Measurements from ENCODE around the gene HPGDS. TPM values are rescaled to one million over a fixed set of nuclear protein-coding genes. Genes with fewer than 3 reads are reported as not detected.

The HPGDS gene
- total and polyA plus RNA-seq, 2 experiments from 2014 or later = not detected

DNA sequence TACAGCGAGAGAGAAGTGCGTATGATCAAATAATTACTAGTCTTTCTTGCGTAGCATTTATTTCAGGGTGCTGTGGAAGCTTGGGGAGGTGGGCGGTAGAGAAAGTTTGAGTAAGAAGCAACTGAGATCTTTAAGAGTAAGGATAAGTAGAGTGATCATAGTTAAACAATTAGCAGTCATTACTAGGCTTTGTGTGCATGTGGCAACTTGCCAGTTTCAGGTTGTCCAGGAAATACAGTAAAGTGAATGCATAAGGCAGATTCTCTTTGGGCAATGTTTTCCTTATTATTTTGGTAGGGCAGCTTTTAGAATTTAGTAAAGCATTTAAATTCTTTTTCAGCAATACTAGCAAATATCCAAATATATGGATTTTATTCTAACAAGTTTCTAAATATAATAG is 57.0 kb downstream of the HPGDS start:
- H3F3A ChIP-seq (ENCODE audit: insufficient read depth) = no peaks in the 10 kb centered on the region
- no peaks in the 10 kb centered on the region for H3K9me3 ChIP-seq (ENCODE audit: low read depth)
- no peak overlapping the region for H3K4me2 ChIP-seq (ENCODE audit: unreplicated experiment)
- H3K9ac ChIP-seq = no peak overlapping the region
- H4K20me1 ChIP-seq (ENCODE audit: insufficient read depth) = no peaks in the 10 kb centered on the region
- DNase-seq = no peak
- 97 to 99% methylated on average over 4 of the region's 4 CpGs for WGBS, 2 experiments (ENCODE audit: low coverage in 1 of 2, low lambda C conversion rate in 2 of 2, missing lambda C conversion rate in 2 of 2)
- peaks cover 54% of the 10 kb centered on the region for H3K36me3 ChIP-seq (ENCODE audit: low read depth)
- no peaks in the 10 kb centered on the region for H3K4me1 ChIP-seq (ENCODE audit: insufficient read depth)
- H3K4me3 ChIP-seq = no peak overlapping the region
- no peak overlapping the region for H3K27ac ChIP-seq
- H3K9me2 ChIP-seq (ENCODE audit: insufficient read depth) = no peaks in the 10 kb centered on the region
- H3K27me3 ChIP-seq (replicated peaks; ENCODE audit: insufficient read depth) = no peaks in the 10 kb centered on the region
- H2AFZ ChIP-seq = no peak overlapping the region
- in situ Hi-C loops (cut with MboI) = no loop called here
- TF ChIP-seq EZH2 (IDR thresholded peaks at IDR 0.05; ENCODE audit: insufficient read depth, poor library complexity, severe bottlenecking) (no peak), EZH2phosphoT487 (IDR thresholded peaks at IDR 0.05; ENCODE audit: insufficient read depth, low read depth) (no peak)
- no peaks in the 10 kb centered on the region for H3K79me2 ChIP-seq (ENCODE audit: insufficient read depth)

DNA sequence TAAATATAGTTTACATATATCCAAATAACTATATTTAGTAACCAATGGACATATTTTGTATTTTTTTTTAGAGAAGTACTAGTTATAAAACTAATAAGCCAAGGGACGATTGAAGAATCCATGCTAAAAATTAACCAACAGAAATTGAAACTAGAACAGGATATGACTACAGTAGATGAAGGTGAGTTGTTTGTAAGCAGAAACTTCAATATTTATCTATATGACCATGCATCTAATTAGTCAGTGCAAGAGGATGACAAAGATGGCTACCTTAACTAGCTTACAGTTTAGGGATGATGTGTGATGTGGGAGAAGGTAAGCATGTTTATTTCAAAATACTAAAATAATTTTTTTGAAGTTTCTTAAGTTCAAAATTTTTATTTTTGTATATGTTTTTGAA is 57.7 kb downstream of the HPGDS start:
- H3K4me2 ChIP-seq (ENCODE audit: unreplicated experiment) = no peak overlapping the region
- H3K79me2 ChIP-seq (ENCODE audit: insufficient read depth) = no peaks in the 10 kb centered on the region
- H3K4me3 ChIP-seq = no peak overlapping the region
- peaks cover 57% of the 10 kb centered on the region for H3K36me3 ChIP-seq (ENCODE audit: low read depth)
- H4K20me1 ChIP-seq (ENCODE audit: insufficient read depth) = no peaks in the 10 kb centered on the region
- in situ Hi-C loops (cut with MboI) = no loop called here
- no peak overlapping the region for H3K9ac ChIP-seq
- H2AFZ ChIP-seq = no peak overlapping the region
- no peaks in the 10 kb centered on the region for H3F3A ChIP-seq (ENCODE audit: insufficient read depth)
- no peaks in the 10 kb centered on the region for H3K9me2 ChIP-seq (ENCODE audit: insufficient read depth)
- H3K27me3 ChIP-seq (replicated peaks; ENCODE audit: insufficient read depth) = no peaks in the 10 kb centered on the region
- no peaks in the 10 kb centered on the region for H3K4me1 ChIP-seq (ENCODE audit: insufficient read depth)
- H3K27ac ChIP-seq = no peak overlapping the region
- WGBS, 2 experiments (ENCODE audit: low coverage in 1 of 2, low lambda C conversion rate in 2 of 2, missing lambda C conversion rate in 2 of 2) = 60 to 65% methylated on average over 1 of the region's 1 CpG
- no peaks in the 10 kb centered on the region for H3K9me3 ChIP-seq (ENCODE audit: low read depth)
- no peak for DNase-seq
- TF ChIP-seq EZH2 (IDR thresholded peaks at IDR 0.05; ENCODE audit: insufficient read depth, poor library complexity, severe bottlenecking) = no peak
- no peak for TF ChIP-seq EZH2phosphoT487 (IDR thresholded peaks at IDR 0.05; ENCODE audit: insufficient read depth, low read depth)

DNA sequence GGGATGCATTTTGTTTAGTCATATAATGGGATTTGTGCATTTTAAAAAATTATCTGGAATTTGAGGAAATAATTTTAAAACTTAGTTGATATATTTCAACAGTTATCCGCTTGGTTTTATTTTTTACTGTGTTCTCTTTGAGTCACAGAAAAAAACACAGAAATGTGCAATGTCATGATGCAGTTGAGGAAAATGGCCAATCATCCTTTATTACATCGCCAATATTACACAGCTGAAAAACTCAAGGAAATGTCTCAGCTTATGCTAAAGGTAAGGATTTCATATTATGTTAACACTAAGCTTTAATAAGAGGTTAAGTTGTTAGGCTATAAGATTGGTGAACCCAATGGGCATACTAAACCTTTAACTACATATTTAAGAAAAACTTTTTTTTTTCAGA is 63.9 kb downstream of the HPGDS start:
- DNase-seq = no peak
- H3K4me3 ChIP-seq = no peak overlapping the region
- no peaks in the 10 kb centered on the region for H3K9me2 ChIP-seq (ENCODE audit: insufficient read depth)
- H3K4me1 ChIP-seq (ENCODE audit: insufficient read depth) = peaks cover 10% of the 10 kb centered on the region
- H2AFZ ChIP-seq = no peak overlapping the region
- TF ChIP-seq EZH2phosphoT487 (IDR thresholded peaks at IDR 0.05; ENCODE audit: insufficient read depth, low read depth) = no peak
- TF ChIP-seq EZH2 (IDR thresholded peaks at IDR 0.05; ENCODE audit: insufficient read depth, poor library complexity, severe bottlenecking) = no peak
- no peaks in the 10 kb centered on the region for H4K20me1 ChIP-seq (ENCODE audit: insufficient read depth)
- 95 to 97% methylated on average over 2 of the region's 2 CpGs for WGBS, 2 experiments (ENCODE audit: low coverage in 1 of 2, low lambda C conversion rate in 2 of 2, missing lambda C conversion rate in 2 of 2)
- H3K4me2 ChIP-seq (ENCODE audit: unreplicated experiment) = no peak overlapping the region
- H3K9me3 ChIP-seq (ENCODE audit: low read depth) = no peaks in the 10 kb centered on the region
- H3K9ac ChIP-seq = no peak overlapping the region
- H3K36me3 ChIP-seq (ENCODE audit: low read depth) = peaks cover 67% of the 10 kb centered on the region
- no peaks in the 10 kb centered on the region for H3K79me2 ChIP-seq (ENCODE audit: insufficient read depth)
- no peaks in the 10 kb centered on the region for H3K27me3 ChIP-seq (replicated peaks; ENCODE audit: insufficient read depth)
- no peak overlapping the region for H3K27ac ChIP-seq
- peaks cover 8% of the 10 kb centered on the region; the same call in 1 of the 2 replicates for H3F3A ChIP-seq (ENCODE audit: insufficient read depth)
- in situ Hi-C loops (cut with MboI) = no loop called here

DNA sequence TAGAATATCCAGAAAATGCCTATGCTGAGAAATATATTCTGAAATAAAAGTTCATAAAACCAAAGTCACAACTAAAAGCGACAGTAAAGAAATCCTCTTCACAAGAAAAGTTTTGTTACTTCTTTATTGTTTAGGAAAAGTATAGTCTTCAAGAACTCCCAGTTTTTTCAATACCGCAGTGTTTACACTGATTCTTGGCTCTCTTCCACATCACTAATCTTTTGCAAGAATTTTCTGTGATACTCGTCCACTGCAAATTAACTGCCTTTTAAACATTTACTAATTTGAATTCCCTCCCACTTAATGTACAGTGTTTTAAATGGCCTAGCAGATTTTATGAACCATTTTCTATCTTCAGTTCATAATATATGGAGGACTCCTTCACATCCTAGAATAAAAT is 65.1 kb downstream of the HPGDS start:
- Histone ChIP-seq H3K27ac (no peak overlapping the region), H3K36me3 (ENCODE audit: low read depth) (peaks cover 60% of the 10 kb centered on the region), H3K4me1 (ENCODE audit: insufficient read depth) (peaks cover 10% of the 10 kb centered on the region), H3K9me3 (ENCODE audit: low read depth) (no peaks in the 10 kb centered on the region), H3K27me3 (replicated peaks; ENCODE audit: insufficient read depth) (no peaks in the 10 kb centered on the region), H2AFZ (no peak overlapping the region), H3K79me2 (ENCODE audit: insufficient read depth) (no peaks in the 10 kb centered on the region), H3K9me2 (ENCODE audit: insufficient read depth) (no peaks in the 10 kb centered on the region), H3F3A (ENCODE audit: insufficient read depth) (peaks cover 12% of the 10 kb centered on the region; the same call in 1 of the 2 replicates), H4K20me1 (ENCODE audit: insufficient read depth) (no peaks in the 10 kb centered on the region), H3K4me2 (ENCODE audit: unreplicated experiment) (no peak overlapping the region), H3K4me3 (no peak overlapping the region), H3K9ac (no peak overlapping the region)
- 96 to 100% methylated on average over 3 of the region's 3 CpGs for WGBS, 2 experiments (ENCODE audit: low coverage in 1 of 2, low lambda C conversion rate in 2 of 2, missing lambda C conversion rate in 2 of 2)
- no peak for TF ChIP-seq EZH2 (IDR thresholded peaks at IDR 0.05; ENCODE audit: insufficient read depth, poor library complexity, severe bottlenecking)
- TF ChIP-seq EZH2phosphoT487 (IDR thresholded peaks at IDR 0.05; ENCODE audit: insufficient read depth, low read depth) = no peak
- in situ Hi-C loops (cut with MboI) = no loop called here
- no peak for DNase-seq

DNA sequence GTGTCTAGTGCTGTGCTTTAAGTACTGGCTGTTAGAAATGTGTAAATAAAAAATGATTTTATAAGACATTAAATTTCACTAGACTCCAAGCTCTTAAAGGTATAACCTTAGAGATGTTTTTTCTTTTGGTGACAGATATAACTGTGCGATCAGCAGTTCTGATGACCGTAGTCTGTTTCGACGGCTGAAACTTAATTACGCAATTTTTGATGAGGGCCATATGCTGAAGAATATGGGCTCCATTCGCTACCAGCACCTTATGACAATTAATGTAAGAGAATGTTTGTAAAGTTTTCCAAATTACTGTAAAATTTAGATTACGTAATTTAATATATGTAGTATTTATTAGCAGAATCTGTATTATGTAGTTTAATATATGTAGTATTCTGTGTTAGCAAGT is 66.4 kb downstream of the HPGDS start:
- in situ Hi-C loops (cut with MboI) = no loop called here
- TF ChIP-seq EZH2phosphoT487 (IDR thresholded peaks at IDR 0.05; ENCODE audit: insufficient read depth, low read depth) (no peak), EZH2 (IDR thresholded peaks at IDR 0.05; ENCODE audit: insufficient read depth, poor library complexity, severe bottlenecking) (no peak)
- H3K36me3 ChIP-seq (ENCODE audit: low read depth) = peaks cover 52% of the 10 kb centered on the region
- H3K79me2 ChIP-seq (ENCODE audit: insufficient read depth) = no peaks in the 10 kb centered on the region
- no peak overlapping the region for H3K9ac ChIP-seq
- H3K27me3 ChIP-seq (replicated peaks; ENCODE audit: insufficient read depth) = no peaks in the 10 kb centered on the region
- no peaks in the 10 kb centered on the region for H3K9me2 ChIP-seq (ENCODE audit: insufficient read depth)
- WGBS, 2 experiments (ENCODE audit: low coverage in 1 of 2, low lambda C conversion rate in 2 of 2, missing lambda C conversion rate in 2 of 2) = 97 to 98% methylated on average over 7 of the region's 7 CpGs
- H2AFZ ChIP-seq = no peak overlapping the region
- no peak overlapping the region for H3K4me3 ChIP-seq
- no peak overlapping the region for H3K27ac ChIP-seq
- no peak for DNase-seq
- no peaks in the 10 kb centered on the region for H3K9me3 ChIP-seq (ENCODE audit: low read depth)
- peaks cover 12% of the 10 kb centered on the region; the same call in 1 of the 2 replicates for H3F3A ChIP-seq (ENCODE audit: insufficient read depth)
- no peaks in the 10 kb centered on the region for H4K20me1 ChIP-seq (ENCODE audit: insufficient read depth)
- H3K4me1 ChIP-seq (ENCODE audit: insufficient read depth) = peaks cover 10% of the 10 kb centered on the region
- no peak overlapping the region for H3K4me2 ChIP-seq (ENCODE audit: unreplicated experiment)

Data from GM23248 (cell line).